Tibial nerve (tissue), 4 donors: ENCODE measurements around the gene METTL13.

Source experiments
- EP300 ChIP-seq, 2 donors: sonication (generic); formaldehyde crosslinking; IDR thresholded peaks; one replicate each; pipeline ENCODE4 v1.6.1; 2017; ENCODE audit warnings: antibody characterized with exemption in 2 of 2, mild to moderate bottlenecking in 1 of 2
- POLR2A ChIP-seq, 2 donors: fragments of 450-650 bp; IDR thresholded peaks; one replicate each; pipeline ENCODE4 v1.6.1; 2017; ENCODE audit warnings: antibody characterized with exemption in 2 of 2, mild to moderate bottlenecking in 2 of 2, moderate library complexity in 2 of 2
- TF ChIP-seq, protein P1 (sequence below), 5 experiments: fragments of 200-600 bp in 3 of 5; fragments of 450-650 bp in 2 of 5; sonication (generic) in 3 of 5; IDR thresholded peaks; one replicate each; pipeline ENCODE4 v1.5.1; 2016 to 2019; ENCODE audit warnings: antibody characterized with exemption in 5 of 5, mild to moderate bottlenecking in 3 of 5, moderate library complexity in 2 of 5

GRCh38 chr1:171802207-171802606 is 20.7 kb downstream of the METTL13 start:
- TF ChIP-seq, protein P1, sequence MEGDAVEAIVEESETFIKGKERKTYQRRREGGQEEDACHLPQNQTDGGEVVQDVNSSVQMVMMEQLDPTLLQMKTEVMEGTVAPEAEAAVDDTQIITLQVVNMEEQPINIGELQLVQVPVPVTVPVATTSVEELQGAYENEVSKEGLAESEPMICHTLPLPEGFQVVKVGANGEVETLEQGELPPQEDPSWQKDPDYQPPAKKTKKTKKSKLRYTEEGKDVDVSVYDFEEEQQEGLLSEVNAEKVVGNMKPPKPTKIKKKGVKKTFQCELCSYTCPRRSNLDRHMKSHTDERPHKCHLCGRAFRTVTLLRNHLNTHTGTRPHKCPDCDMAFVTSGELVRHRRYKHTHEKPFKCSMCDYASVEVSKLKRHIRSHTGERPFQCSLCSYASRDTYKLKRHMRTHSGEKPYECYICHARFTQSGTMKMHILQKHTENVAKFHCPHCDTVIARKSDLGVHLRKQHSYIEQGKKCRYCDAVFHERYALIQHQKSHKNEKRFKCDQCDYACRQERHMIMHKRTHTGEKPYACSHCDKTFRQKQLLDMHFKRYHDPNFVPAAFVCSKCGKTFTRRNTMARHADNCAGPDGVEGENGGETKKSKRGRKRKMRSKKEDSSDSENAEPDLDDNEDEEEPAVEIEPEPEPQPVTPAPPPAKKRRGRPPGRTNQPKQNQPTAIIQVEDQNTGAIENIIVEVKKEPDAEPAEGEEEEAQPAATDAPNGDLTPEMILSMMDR (IDR thresholded peaks at IDR 0.05), result peak in 1 of 5 experiments; percentile 8
- no peak for TF ChIP-seq EP300 (IDR thresholded peaks at IDR 0.05)
- no peak for TF ChIP-seq POLR2A (IDR thresholded peaks at IDR 0.05)
